H1 (cell line): ENCODE data around the gene C7orf57. TPM values are rescaled to one million over a fixed set of nuclear protein-coding genes. Genes with fewer than 3 reads are reported as not detected.

ENCODE experiments used
- FOSL1 ChIP-seq: IDR thresholded peaks from 2 replicates; pipeline ENCODE4 v1.6.1; 2011; ENCODE audit warnings: mild to moderate bottlenecking, low read depth, low read length, moderate library complexity; ENCODE audit not compliant: insufficient read depth
- NANOG ChIP-seq: IDR thresholded peaks from 2 replicates; pipeline ENCODE4 v1.6.1; 2011; ENCODE audit warnings: low read length, low read depth, mild to moderate bottlenecking, inconsistent platforms; ENCODE audit not compliant: insufficient read depth, poor library complexity, severe bottlenecking
- NRF1 ChIP-seq: IDR thresholded peaks from 2 replicates; pipeline ENCODE4 v1.6.1; 2011; ENCODE audit warnings: mild to moderate bottlenecking, low read depth, low read length, improper control_type of control experiment
- RFX5 ChIP-seq: IDR thresholded peaks from 2 replicates; pipeline ENCODE4 v1.6.1; 2011; ENCODE audit warnings: low read depth, low read length, improper control_type of control experiment, borderline replicate concordance
- polyA plus RNA-seq, 7 experiments: library from polyadenylated mRNA; depleted of rRNA in 3 of 7; stranded (reverse) in 5 of 7; unstranded in 2 of 7; fragments of >200 nt in 5 of 7; fragments of 200-250 nt in 2 of 7; gene quantifications; 1 replicate in 5 of 7; 2 replicates in 1 of 7; 4 replicates in 1 of 7; pipeline versions ENCODE4 v1.2.1 to v1.2.3, GENCODE V29; 2011 to 2013; ENCODE audit warnings: missing spikeins in 2 of 7, mixed read lengths in 2 of 7
- total RNA-seq: library from RNA; stranded (reverse); fragmentation: NEBNext Ultra II Directional; extraction: Animal tissue kit (Norgen Biotek cat#: 25700); gene quantifications from 2 replicates; pipeline ENCODE4 v1.2.1, GENCODE V29; 2021
- TF ChIP-seq, protein P1 (sequence below): fragments of 300-600 bp; sonication (generic); IDR thresholded peaks from 2 replicates; pipeline ENCODE4 v1.7.1; 2012; ENCODE audit warnings: low read length, moderate library complexity, mild to moderate bottlenecking, inconsistent platforms; ENCODE audit not compliant: insufficient replicate concordance

The C7orf57 gene
- total and polyA plus RNA-seq, 2 of the 8 experiments (the other 6 are each of a cell fraction or from before 2014, with no cell fraction given), result 0.08 to 0.56 TPM

- TF ChIP-seq, protein P1, sequence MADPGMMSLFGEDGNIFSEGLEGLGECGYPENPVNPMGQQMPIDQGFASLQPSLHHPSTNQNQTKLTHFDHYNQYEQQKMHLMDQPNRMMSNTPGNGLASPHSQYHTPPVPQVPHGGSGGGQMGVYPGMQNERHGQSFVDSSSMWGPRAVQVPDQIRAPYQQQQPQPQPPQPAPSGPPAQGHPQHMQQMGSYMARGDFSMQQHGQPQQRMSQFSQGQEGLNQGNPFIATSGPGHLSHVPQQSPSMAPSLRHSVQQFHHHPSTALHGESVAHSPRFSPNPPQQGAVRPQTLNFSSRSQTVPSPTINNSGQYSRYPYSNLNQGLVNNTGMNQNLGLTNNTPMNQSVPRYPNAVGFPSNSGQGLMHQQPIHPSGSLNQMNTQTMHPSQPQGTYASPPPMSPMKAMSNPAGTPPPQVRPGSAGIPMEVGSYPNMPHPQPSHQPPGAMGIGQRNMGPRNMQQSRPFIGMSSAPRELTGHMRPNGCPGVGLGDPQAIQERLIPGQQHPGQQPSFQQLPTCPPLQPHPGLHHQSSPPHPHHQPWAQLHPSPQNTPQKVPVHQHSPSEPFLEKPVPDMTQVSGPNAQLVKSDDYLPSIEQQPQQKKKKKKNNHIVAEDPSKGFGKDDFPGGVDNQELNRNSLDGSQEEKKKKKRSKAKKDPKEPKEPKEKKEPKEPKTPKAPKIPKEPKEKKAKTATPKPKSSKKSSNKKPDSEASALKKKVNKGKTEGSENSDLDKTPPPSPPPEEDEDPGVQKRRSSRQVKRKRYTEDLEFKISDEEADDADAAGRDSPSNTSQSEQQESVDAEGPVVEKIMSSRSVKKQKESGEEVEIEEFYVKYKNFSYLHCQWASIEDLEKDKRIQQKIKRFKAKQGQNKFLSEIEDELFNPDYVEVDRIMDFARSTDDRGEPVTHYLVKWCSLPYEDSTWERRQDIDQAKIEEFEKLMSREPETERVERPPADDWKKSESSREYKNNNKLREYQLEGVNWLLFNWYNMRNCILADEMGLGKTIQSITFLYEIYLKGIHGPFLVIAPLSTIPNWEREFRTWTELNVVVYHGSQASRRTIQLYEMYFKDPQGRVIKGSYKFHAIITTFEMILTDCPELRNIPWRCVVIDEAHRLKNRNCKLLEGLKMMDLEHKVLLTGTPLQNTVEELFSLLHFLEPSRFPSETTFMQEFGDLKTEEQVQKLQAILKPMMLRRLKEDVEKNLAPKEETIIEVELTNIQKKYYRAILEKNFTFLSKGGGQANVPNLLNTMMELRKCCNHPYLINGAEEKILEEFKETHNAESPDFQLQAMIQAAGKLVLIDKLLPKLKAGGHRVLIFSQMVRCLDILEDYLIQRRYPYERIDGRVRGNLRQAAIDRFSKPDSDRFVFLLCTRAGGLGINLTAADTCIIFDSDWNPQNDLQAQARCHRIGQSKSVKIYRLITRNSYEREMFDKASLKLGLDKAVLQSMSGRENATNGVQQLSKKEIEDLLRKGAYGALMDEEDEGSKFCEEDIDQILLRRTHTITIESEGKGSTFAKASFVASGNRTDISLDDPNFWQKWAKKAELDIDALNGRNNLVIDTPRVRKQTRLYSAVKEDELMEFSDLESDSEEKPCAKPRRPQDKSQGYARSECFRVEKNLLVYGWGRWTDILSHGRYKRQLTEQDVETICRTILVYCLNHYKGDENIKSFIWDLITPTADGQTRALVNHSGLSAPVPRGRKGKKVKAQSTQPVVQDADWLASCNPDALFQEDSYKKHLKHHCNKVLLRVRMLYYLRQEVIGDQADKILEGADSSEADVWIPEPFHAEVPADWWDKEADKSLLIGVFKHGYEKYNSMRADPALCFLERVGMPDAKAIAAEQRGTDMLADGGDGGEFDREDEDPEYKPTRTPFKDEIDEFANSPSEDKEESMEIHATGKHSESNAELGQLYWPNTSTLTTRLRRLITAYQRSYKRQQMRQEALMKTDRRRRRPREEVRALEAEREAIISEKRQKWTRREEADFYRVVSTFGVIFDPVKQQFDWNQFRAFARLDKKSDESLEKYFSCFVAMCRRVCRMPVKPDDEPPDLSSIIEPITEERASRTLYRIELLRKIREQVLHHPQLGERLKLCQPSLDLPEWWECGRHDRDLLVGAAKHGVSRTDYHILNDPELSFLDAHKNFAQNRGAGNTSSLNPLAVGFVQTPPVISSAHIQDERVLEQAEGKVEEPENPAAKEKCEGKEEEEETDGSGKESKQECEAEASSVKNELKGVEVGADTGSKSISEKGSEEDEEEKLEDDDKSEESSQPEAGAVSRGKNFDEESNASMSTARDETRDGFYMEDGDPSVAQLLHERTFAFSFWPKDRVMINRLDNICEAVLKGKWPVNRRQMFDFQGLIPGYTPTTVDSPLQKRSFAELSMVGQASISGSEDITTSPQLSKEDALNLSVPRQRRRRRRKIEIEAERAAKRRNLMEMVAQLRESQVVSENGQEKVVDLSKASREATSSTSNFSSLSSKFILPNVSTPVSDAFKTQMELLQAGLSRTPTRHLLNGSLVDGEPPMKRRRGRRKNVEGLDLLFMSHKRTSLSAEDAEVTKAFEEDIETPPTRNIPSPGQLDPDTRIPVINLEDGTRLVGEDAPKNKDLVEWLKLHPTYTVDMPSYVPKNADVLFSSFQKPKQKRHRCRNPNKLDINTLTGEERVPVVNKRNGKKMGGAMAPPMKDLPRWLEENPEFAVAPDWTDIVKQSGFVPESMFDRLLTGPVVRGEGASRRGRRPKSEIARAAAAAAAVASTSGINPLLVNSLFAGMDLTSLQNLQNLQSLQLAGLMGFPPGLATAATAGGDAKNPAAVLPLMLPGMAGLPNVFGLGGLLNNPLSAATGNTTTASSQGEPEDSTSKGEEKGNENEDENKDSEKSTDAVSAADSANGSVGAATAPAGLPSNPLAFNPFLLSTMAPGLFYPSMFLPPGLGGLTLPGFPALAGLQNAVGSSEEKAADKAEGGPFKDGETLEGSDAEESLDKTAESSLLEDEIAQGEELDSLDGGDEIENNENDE, result no peak
- no peak for TF ChIP-seq RFX5
- TF ChIP-seq NANOG, result no peak
- no peak for TF ChIP-seq FOSL1
- TF ChIP-seq NRF1, result no peak
Measured at GRCh38 chr7:48033922-48034321, 1.4 kb upstream of the C7orf57 start (continued).
